ENCODE measurements around the gene ZNF358. TPM values are rescaled to one million over a fixed set of nuclear protein-coding genes. Genes with fewer than 3 reads are reported as not detected.

The ZNF358 gene
- total and polyA plus RNA-seq, 2 of the 13 experiments (the other 11 are each of a cell fraction or from before 2014, with no cell fraction given), result 9.1 to 37.0 TPM

GRCh38 chr19:7509625-7510024 is 6.3 kb upstream of the ZNF358 start (continued):
- TF ChIP-seq E2F5 (CRISPR knock-in tag; conservative IDR thresholded peaks at IDR 0.05) (0 out of 2 replicates have a peak, but pooled peaks have one; percentile 43), ELF3 (CRISPR knock-in tag; IDR thresholded peaks at IDR 0.05) (0 out of 2 replicates have a peak, but pooled peaks have one; percentile 25), ZNF317 (CRISPR knock-in tag; IDR thresholded peaks at IDR 0.05) (0 out of 2 replicates have a peak, but pooled peaks have one; percentile 25), TGIF2 (CRISPR knock-in tag; IDR thresholded peaks at IDR 0.05) (peak; percentile 38; the same call in 1 of the 2 replicates), HBP1 (CRISPR knock-in tag; IDR thresholded peaks at IDR 0.05; ENCODE audit: low read depth) (peak; percentile 86; the same call in 1 of the 2 replicates), NBN (conservative IDR thresholded peaks at IDR 0.05) (no peak), PBX2 (CRISPR knock-in tag; IDR thresholded peaks at IDR 0.05) (peak; percentile 71)

- DNase-seq (ENCODE audit: low spot score) (no peak), FAIRE-seq (no peak), ATAC-seq (no peak)
- no peak overlapping the region for H3K27ac ChIP-seq (ENCODE audit: extremely low read length, insufficient read depth, low read length)
- intact Hi-C loops (cut with micrococcal nuclease; ENCODE audit: unreplicated experiment), result no loop called here
- no peaks in the 10 kb centered on the region for H3K79me2 ChIP-seq (ENCODE audit: insufficient read depth, low read length)
- BruUV-seq (replicated peaks), result no TSS peak
- WGBS (ENCODE audit: low lambda C conversion rate), result 50% methylated on average over 4 of the region's 6 CpGs
- in situ Hi-C loops (cut with HindIII; ENCODE audit: extremely low pct_ligation_motif_present, low pct_unique_long_range_greater_than_20kb), result no loop called here
- H4K20me1 ChIP-seq (ENCODE audit: insufficient read depth, low read length), result no peaks in the 10 kb centered on the region
- H3K4me3 ChIP-seq (replicated peaks in 1 of 3; ENCODE audit: insufficient read depth in 1 of 3, low read depth in 2 of 3, low read length in 3 of 3), result no peak overlapping the region
- CTCF ChIA-PET (ENCODE audit: low intra/inter-chr PET ratio, low total read pairs), result no interaction called here
- H3K36me3 ChIP-seq (replicated peaks in 1 of 2; ENCODE audit: control insufficient read depth in 1 of 2, insufficient read depth in 2 of 2, low read length in 2 of 2), result no peaks in the 10 kb centered on the region
- POLR2A ChIA-PET, result no interaction called here
- no peak overlapping the region for H3K9ac ChIP-seq (ENCODE audit: insufficient read depth, low read depth, low read length)
- H2AFZ ChIP-seq (ENCODE audit: low read length), result no peak overlapping the region
- no peaks in the 10 kb centered on the region; a peak in 1 of 5 replicates for H3K27me3 ChIP-seq (ENCODE audit: control insufficient read depth in 1 of 2, insufficient read depth in 2 of 2, low read length in 2 of 2)
- H3K4me1 ChIP-seq (ENCODE audit: insufficient read depth, low read length), result peaks cover 18% of the 10 kb centered on the region
- 0 out of 2 replicates have a peak, but pooled peaks have one; percentile 19 for TF ChIP-seq NFYB (CRISPR knock-in tag; IDR thresholded peaks at IDR 0.05)
- no peak for TF ChIP-seq UBTF (CRISPR knock-in tag; IDR thresholded peaks at IDR 0.05)
- TF ChIP-seq ZNF710 (CRISPR knock-in tag; IDR thresholded peaks at IDR 0.05; ENCODE audit: borderline replicate concordance), result no peak
- no peak overlapping the region for H3K4me2 ChIP-seq (ENCODE audit: low read depth, low read length)
- no peaks in the 10 kb centered on the region for H3K9me3 ChIP-seq (ENCODE audit: low read length)
These were observed 3.5 kb upstream of the ZNF358 start for GRCh38 chr19:7512400-7512851.

All from HepG2 (cell line).